T-helper 2 cell treated with Interferon-gamma antibody and Interleukin-4, amounts not matched to agents 100 ng/mL and 5 ng/mL, for 36 hours (primary cell): Measurements from ENCODE around the gene GABRR3. TPM values are rescaled to one million over a fixed set of nuclear protein-coding genes. Genes with fewer than 3 reads are reported as not detected.

Experiments
- intact Hi-C: fragments of 100-400 bp; cut with micrococcal nuclease; formaldehyde crosslinking; loops from one replicate; pipeline ENCODE4 v1.15.1; 2023
- total RNA-seq: library from RNA; stranded (reverse); gene quantifications from 2 replicates; pipeline ENCODE4 v1.2.3, GENCODE V29; 2022

The GABRR3 gene
- total RNA-seq, 1 donor from 2014 or later, result 0.05 TPM

- intact Hi-C loops, result no loop called here
These were observed 42.5 kb downstream of the GABRR3 start for GRCh38 chr3:97992547-97993173.

- intact Hi-C loops, result loop anchor here (2.0 kb wide), 1 partner anchor 20 kb away; no protein-coding TSS in a partner anchor
These were observed 43.8 kb downstream of the GABRR3 start for GRCh38 chr3:97991293-97991682.

GRCh38 chr3:97990624-97991292 is 44.4 kb downstream of the GABRR3 start:
- intact Hi-C loops, result loop anchor here (2.0 kb wide), 1 partner anchor 20 kb away; no protein-coding TSS in a partner anchor

- intact Hi-C loops, result no loop called here
These were observed 46.1 kb downstream of the GABRR3 start for GRCh38 chr3:97988784-97989568.

- intact Hi-C loops, result no loop called here
These were observed 47.8 kb downstream of the GABRR3 start for GRCh38 chr3:97987306-97987705.

- intact Hi-C loops, result no loop called here
These were observed 51.1 kb downstream of the GABRR3 start for GRCh38 chr3:97983933-97984491.

GRCh38 chr3:97981886-97982285 is 53.2 kb downstream of the GABRR3 start:
- intact Hi-C loops, result no loop called here

GRCh38 chr3:97979610-97980009 is 55.5 kb downstream of the GABRR3 start:
- intact Hi-C loops, result no loop called here

- intact Hi-C loops, result no loop called here
These were observed 59.6 kb downstream of the GABRR3 start for GRCh38 chr3:97975466-97975865.

GRCh38 chr3:97974996-97975395 is 60.1 kb downstream of the GABRR3 start:
- intact Hi-C loops, result no loop called here

GRCh38 chr3:97972976-97973375 is 62.1 kb downstream of the GABRR3 start:
- intact Hi-C loops, result loop anchor here (1.0 to 2.0 kb wide), 3 partner anchors 36 to 152 kb away; no protein-coding TSS in a partner anchor

GRCh38 chr3:97971679-97972567 is 63.2 kb downstream of the GABRR3 start, which contains the start of gene RIOX2:
TSS of gene RIOX2 (minus strand) at chr3:97972431. CDS start at chr3:97967593, 4,838 bp downstream.
- intact Hi-C loops, result loop anchor here (1.0 to 2.0 kb wide), 6 partner anchors 19 to 179 kb away; no protein-coding TSS in a partner anchor

- intact Hi-C loops, result loop anchor here (2.0 kb wide), 3 partner anchors 20 to 178 kb away; no protein-coding TSS in a partner anchor
These were observed 64.0 kb downstream of the GABRR3 start for GRCh38 chr3:97970956-97971620.

- intact Hi-C loops, result loop anchor here (2.0 kb wide), 3 partner anchors 21 to 177 kb away; no protein-coding TSS in a partner anchor
These were observed 65.0 kb downstream of the GABRR3 start for GRCh38 chr3:97970156-97970555.

- intact Hi-C loops, result no loop called here
These were observed 65.6 kb downstream of the GABRR3 start for GRCh38 chr3:97969541-97969940.

GRCh38 chr3:97968376-97968775 is 66.7 kb downstream of the GABRR3 start:
- intact Hi-C loops, result no loop called here

GRCh38 chr3:97967966-97968365 is 67.1 kb downstream of the GABRR3 start:
- intact Hi-C loops, result no loop called here

- intact Hi-C loops, result no loop called here
These were observed 73.9 kb downstream of the GABRR3 start for GRCh38 chr3:97960993-97961766.

GRCh38 chr3:97960551-97960950 is 74.6 kb downstream of the GABRR3 start:
- intact Hi-C loops, result no loop called here
